Measurements from ENCODE around the gene EXOC2. TPM values are rescaled to one million over a fixed set of nuclear protein-coding genes. Genes with fewer than 3 reads are reported as not detected.

EXOC2 gene
- total RNA-seq, 1 donor from 2014 or later, result 46.5 TPM

- Mint-ChIP-seq H3K27ac (no peak overlapping the region), H3K4me3 (no peak overlapping the region), H3K9me3 (no peaks in the 10 kb centered on the region), H3K4me1 (peaks cover 13% of the 10 kb centered on the region), H3K36me3 (no peaks in the 10 kb centered on the region), H3K27me3 (ENCODE audit: insufficient read depth, low read depth) (peaks cover 7% of the 10 kb centered on the region)
- no peaks in the 10 kb centered on the region for H4K20me1 ChIP-seq (ENCODE audit: low read depth)
- H3K27me3 ChIP-seq, result peaks cover 29% of the 10 kb centered on the region
- TF ChIP-seq EZH2phosphoT487 (IDR thresholded peaks at IDR 0.05) (no peak), EZH2 (IDR thresholded peaks at IDR 0.05) (no peak), CTCF (IDR thresholded peaks at IDR 0.05) (no peak)
- H3K4me1 ChIP-seq, result peaks cover 10% of the 10 kb centered on the region
- no peaks in the 10 kb centered on the region for H3K36me3 ChIP-seq
- H3K4me2 ChIP-seq, result peak overlapping the region; percentile 88
- no peak overlapping the region for H3K27ac ChIP-seq
- H3F3A ChIP-seq (ENCODE audit: low read depth), result peaks cover 12% of the 10 kb centered on the region
- no peak for DNase-seq (ENCODE audit: low spot score)
- no peaks in the 10 kb centered on the region for H3K79me2 ChIP-seq (ENCODE audit: low read depth)
- H2AFZ ChIP-seq (replicated peaks), result no peak overlapping the region
- H3K4me3 ChIP-seq, result no peak overlapping the region
- H3K9ac ChIP-seq, result no peak overlapping the region
- no peaks in the 10 kb centered on the region for H3K9me3 ChIP-seq (ENCODE audit: low read depth)
These were observed 19.0 kb upstream of the EXOC2 start for GRCh38 chr6:711925-712324.

GRCh38 chr6:710601-711571, 17.9 kb upstream of the EXOC2 start:
- Histone ChIP-seq H3K27me3 (peaks cover 29% of the 10 kb centered on the region), H3F3A (ENCODE audit: low read depth) (peaks cover 12% of the 10 kb centered on the region), H4K20me1 (ENCODE audit: low read depth) (no peaks in the 10 kb centered on the region), H3K4me1 (peaks cover 10% of the 10 kb centered on the region), H3K36me3 (no peaks in the 10 kb centered on the region), H3K4me3 (peak overlapping the region; percentile 53), H2AFZ (replicated peaks) (peak overlapping the region; percentile 84), H3K4me2 (peak overlapping the region; percentile 88), H3K9ac (no peak overlapping the region), H3K27ac (no peak overlapping the region), H3K79me2 (ENCODE audit: low read depth) (no peaks in the 10 kb centered on the region), H3K9me3 (ENCODE audit: low read depth) (no peaks in the 10 kb centered on the region)
- DNase-seq (ENCODE audit: low spot score), result peak; percentile 72
- H3K36me3 Mint-ChIP-seq, result no peaks in the 10 kb centered on the region
- no peaks in the 10 kb centered on the region for H3K9me3 Mint-ChIP-seq
- TF ChIP-seq CTCF (IDR thresholded peaks at IDR 0.05) (no peak), EZH2phosphoT487 (IDR thresholded peaks at IDR 0.05) (peak; percentile 26), EZH2 (IDR thresholded peaks at IDR 0.05) (no peak)
- H3K27ac Mint-ChIP-seq, result no peak overlapping the region
- peak overlapping the region; percentile 87 for H3K4me3 Mint-ChIP-seq
- H3K27me3 Mint-ChIP-seq (ENCODE audit: insufficient read depth, low read depth), result peaks cover 9% of the 10 kb centered on the region
- H3K4me1 Mint-ChIP-seq, result peaks cover 13% of the 10 kb centered on the region

- DNase-seq (ENCODE audit: low spot score), result no peak
- Histone ChIP-seq H3K4me2 (no peak overlapping the region), H3K4me3 (no peak overlapping the region), H4K20me1 (ENCODE audit: low read depth) (no peaks in the 10 kb centered on the region), H3K79me2 (ENCODE audit: low read depth) (no peaks in the 10 kb centered on the region), H2AFZ (replicated peaks) (no peak overlapping the region), H3K27ac (no peak overlapping the region), H3K36me3 (no peaks in the 10 kb centered on the region), H3K4me1 (peaks cover 10% of the 10 kb centered on the region), H3K9me3 (ENCODE audit: low read depth) (no peaks in the 10 kb centered on the region), H3K27me3 (peaks cover 29% of the 10 kb centered on the region), H3F3A (ENCODE audit: low read depth) (peaks cover 12% of the 10 kb centered on the region), H3K9ac (no peak overlapping the region)
- Mint-ChIP-seq H3K36me3 (no peaks in the 10 kb centered on the region), H3K27me3 (ENCODE audit: insufficient read depth, low read depth) (peaks cover 9% of the 10 kb centered on the region), H3K4me1 (peaks cover 13% of the 10 kb centered on the region), H3K4me3 (peak overlapping the region; percentile 87), H3K27ac (no peak overlapping the region), H3K9me3 (no peaks in the 10 kb centered on the region)
- TF ChIP-seq CTCF (IDR thresholded peaks at IDR 0.05) (no peak), EZH2phosphoT487 (IDR thresholded peaks at IDR 0.05) (no peak)
These were observed 16.6 kb upstream of the EXOC2 start for GRCh38 chr6:709471-710056.
